GM18909 (cell line): Measurements from ENCODE around the gene TMEM267.
"Not testable (repeated sequence)": the region's sequence is repeated elsewhere in the genome, so short reads cannot be mapped to it uniquely, and the experiment has no call there.

Source experiments
- ATAC-seq: cut with Tn5 transposase; IDR thresholded peaks from one replicate; pipeline ENCODE4 v1.9.1; 2021; ENCODE audit warnings: mild to moderate bottlenecking; ENCODE audit not compliant: unreplicated experiment, poor library complexity

The TMEM267 gene, protein sequence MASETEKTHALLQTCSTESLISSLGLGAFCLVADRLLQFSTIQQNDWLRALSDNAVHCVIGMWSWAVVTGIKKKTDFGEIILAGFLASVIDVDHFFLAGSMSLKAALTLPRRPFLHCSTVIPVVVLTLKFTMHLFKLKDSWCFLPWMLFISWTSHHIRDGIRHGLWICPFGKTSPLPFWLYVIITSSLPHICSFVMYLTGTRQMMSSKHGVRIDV

DNA sequence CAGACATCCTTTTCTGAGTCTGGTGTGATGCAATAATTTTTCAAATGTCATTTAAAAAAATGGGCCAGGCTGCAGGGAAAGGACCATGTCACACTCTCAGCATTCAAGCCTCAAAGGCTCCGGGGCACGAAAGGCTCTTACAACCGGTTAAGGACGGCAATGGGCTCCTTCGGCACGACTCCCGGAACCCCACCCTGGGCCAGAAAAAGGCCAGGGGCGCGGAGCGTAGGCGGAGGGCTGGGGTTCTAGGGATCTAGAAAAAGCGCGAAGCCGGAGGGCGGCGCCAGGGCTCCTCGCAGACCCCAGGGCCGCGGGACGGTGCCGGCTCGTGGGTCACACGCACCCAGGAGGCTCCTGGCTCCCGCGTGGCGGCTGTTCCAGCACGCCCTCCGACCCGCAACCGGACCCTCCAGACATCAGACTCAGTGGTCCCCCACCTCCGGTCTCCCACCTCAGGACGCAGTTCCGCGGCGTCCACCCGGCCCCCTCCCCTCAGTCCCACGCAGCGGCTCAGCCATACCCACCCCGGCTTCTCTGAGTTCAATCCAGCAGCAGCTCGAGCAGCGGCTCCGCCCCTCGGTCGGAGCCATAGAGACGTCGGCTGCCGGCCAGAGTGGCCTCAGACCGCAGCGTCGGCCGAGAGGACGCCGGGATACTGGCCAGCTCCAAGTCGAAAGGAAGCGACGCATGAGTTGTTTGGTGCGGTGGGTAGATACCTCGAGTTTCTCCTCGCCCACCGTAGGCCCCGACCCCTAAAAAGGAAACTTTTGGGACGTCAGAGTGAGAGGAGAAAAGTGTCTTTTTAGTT is at the start of gene TMEM267:
Gene TMEM267, minus strand, starts transcription at position 568 of the 808 bp plus-strand sequence. CDS start 29,896 bp downstream, outside the sequence.
- peak; percentile 89 for ATAC-seq

DNA sequence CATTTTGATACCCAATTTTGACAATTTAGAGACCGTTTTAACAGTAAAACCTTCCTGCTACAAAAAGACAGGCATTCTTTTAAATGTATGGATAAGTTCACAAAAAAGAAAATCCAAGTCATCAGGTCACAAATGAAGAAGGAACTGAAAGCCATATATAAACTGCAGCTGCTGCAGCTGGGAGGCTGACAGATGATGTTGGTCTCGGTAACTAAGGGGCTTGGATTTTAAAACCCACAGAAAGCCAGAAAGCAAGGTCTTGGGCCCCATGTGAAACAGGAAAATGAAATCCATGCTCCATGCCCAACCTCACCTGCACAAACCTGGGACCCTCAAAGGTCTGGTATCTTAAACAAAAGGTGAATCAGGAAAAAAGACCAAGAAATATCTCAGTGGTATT is 47.0 kb upstream of the TMEM267 start:
- ATAC-seq, result no peak

DNA sequence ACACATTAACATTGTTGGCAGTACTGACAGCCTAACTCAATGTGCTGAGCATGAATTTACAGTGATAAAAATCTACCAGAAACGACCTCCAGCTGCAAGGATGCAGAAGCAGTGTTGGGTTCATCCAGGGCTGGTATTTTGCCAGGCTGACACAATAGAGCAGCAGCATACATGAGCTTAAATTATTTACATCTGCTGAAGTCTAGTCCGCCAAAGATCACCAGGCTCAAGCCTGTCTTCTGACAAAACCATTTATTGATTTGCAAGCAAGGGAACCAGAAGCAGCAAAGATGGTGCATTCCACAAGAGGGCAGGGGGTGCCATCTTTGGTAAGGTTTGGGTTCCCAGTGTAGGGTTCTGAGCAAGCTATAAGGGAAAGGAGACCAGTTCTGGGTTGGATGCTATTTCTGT is 40.0 kb upstream of the TMEM267 start:
- no peak for ATAC-seq

DNA sequence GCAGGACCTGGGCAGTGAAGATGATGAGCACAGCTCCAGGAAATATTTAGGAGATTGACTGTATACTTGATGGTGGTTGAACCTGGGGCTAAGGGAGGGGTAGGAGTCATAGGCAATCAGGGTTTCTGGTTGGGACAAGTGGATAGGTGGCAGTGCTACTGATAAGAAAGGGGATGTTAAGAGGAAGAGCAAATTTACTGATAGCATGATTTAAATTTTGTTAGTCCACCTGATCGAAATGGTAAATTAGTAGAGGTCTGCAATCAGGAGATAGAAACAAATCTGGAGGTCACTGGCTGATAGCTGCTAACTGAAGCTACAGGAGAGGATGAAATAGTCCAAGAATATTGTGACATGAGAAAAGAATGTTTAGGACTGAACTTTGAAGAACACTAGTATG is 37.0 kb upstream of the TMEM267 start:
- no peak for ATAC-seq

DNA sequence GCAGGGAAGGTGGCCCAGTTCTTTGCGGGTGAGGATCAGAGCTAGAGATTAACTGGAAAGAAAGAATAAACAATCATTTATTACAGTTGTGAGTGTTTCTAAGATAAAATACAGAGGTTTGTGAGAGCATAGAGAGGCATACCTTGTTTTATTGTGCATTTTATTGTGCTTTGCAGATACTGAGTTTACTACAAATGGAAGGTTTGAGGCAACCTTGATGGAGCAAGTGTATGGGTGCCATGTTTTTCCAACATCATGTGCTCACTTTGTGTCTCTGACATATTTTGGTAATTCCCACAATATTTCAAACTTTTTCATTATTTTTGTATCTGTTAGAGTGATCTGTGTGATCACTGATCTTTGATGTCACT is 32.0 kb upstream of the TMEM267 start:
- ATAC-seq, result no peak

DNA sequence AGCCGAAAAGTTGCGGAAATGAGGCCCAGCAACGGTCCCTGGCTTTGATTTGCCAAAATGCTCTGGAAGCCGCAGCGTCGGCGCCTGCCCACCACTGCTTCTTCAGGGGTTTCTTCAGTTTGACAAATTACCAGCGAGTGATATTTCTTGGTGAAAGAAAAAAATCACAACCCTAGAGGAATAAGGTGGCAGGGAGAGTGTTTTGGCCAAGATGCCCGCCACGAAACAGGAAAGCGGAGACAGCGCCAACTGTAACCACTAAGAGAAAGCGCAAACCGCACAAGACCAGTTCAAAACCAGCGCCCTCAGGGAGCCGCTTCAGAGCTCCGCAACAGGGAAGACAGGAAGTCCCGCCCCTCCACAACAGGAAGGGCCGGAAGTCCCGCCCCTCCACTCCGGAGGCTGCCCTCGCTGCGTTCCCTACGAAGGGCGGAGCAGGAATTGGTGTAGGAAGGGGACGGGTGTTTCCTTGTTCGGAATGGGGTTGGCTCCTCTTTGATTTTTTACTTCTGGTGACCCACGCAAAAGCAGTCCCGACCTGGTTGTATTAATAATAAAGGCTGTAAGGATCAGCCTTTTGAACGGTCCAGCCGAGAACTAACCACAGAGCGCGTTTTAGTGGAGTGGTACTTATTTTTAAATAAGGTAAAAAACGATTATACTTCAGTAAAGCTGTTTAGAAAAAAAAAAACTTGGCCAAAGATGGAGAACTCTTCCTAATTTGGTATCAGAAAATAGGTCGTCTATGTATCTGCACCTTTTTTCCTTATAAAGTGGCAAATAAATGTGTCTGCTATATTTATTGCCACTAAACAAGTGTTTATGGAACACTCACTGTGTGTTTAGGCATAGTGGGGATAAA is 31.4 kb upstream of the TMEM267 start, which contains the start of gene C5orf34:
Gene C5orf34, minus strand, starts transcription at position 333 of the 862 bp plus-strand sequence. CDS start 5,809 bp downstream, outside the sequence.
- ATAC-seq, result peak; percentile 99

DNA sequence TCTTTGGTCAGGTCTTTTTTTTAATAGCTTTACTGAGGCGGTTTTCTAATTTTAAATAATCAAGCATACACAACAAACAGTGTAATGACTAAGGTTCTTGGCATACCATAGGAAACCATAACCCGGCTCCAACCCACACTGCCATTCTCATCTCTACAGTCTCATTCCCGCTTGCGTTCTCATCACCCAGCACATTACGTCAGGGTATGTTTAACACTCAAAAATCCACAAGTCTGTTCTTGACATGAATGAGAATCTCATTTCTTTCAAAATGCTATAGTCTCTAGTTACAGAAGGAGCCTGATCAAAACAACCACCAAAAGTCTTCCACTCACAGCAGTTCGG is 30.8 kb upstream of the TMEM267 start:
- peak; percentile 35 for ATAC-seq

DNA sequence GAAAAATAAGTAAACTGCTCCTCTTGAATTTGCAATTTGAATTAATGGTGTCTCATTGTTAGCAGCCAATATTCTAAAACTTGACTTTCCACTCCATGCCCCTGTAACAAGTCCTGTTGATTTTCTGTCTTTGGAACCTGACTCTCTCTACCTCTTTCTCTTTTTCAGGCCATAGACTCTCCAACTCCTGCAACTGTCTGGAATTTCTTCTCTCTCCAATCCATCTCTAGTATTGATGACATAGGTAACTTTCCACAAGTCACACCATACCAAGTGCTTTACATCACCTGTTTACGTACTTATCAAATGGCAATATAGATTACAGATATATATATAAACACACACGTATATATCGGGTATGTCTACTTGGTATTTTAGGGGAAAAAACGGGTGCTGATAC is 30.4 kb upstream of the TMEM267 start:
- ATAC-seq, result no peak

DNA sequence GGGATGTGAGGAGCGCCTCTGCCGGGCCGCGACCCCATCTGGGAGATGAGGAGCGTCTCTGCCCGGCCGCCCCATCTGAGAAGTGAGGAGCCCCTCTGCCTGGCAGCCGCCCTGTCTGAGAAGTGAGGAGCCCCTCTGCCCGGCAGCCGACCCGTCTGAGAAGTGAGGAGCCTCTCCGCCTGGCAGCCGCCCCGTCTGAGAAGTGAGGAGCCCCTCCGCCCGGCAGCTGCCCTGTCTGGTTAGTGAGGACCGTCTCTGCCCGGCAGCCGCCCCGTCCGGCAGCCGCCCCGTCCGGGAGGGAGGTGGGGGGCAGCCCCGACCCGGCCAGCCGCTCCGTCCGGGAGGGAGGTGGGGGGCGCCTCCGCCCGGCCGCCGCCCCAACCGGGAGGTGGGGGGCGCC is 27.4 kb upstream of the TMEM267 start:
- ATAC-seq, result not testable (repeated sequence)

DNA sequence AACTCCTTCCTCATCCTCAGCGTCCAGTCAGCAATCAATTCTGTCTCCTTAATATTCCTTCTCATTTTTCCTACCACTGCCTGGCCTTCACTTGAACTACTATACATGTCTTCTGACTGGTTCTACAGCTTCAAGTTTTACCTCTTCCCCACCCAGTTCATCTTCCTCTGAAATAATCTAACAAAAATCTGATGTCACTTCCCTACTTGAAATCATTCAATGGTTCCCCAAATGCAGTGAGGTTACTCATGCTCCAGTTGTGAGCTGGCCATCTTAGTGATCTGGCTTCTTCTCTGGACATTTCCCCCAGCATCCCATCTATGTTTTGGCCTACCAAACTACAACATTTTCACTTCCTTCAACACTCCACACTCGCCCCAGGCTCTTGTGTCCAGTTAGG is 14.9 kb upstream of the TMEM267 start:
- no peak for ATAC-seq

DNA sequence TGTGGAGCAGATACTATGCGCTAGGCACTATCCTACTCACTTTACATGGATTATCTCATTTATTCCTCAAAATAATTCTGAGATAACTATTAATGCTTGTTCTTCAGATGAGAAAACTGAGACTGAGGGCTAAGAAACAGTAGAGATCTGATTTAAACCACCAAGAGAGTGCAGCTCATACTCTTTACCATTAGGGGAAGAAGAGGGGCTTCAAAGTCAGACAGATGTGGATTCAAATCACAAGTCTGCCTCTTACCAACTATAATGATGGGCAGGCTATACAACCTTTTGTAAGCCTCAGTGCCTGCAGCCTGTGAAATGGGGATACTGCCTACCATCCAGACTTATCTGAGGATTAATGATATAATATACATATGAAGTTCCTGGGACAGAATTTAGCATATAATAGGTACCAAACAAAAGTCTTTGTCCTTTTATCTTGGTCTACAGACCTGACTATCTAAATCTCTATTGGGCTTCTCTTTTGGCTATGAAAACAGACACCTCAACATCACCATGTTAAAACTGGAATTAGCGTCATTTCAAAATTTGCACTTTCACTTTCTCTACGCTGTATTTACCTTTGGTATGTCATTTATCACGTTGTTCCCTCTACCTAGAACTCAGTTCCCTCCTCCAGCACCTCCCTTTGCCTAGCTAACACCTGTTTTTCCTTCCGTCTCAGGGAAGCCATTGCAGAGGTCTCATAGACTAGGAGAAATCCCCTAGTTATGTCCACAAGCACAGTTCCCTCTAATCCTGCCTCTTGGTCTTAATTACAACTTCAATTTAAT is 13.8 kb upstream of the TMEM267 start:
- ATAC-seq, result no peak

DNA sequence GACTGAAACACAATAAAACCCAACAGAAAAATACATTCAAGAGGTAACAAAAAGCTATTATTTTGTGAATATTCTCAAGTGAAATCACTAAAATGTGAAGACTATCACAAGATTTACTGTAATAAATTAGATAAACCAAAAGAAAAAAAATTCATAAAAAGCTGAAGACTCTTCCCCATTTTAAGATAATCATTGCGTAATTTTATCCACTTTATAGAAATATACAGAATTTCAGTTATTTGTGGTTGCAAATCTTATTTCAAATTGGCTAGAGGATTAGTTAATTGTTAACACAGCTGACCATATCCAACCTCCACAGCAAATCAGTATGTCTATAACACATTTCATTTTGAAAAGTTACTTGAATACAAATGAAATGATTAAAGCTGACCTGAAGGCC is 7.7 kb upstream of the TMEM267 start:
- ATAC-seq, result no peak

DNA sequence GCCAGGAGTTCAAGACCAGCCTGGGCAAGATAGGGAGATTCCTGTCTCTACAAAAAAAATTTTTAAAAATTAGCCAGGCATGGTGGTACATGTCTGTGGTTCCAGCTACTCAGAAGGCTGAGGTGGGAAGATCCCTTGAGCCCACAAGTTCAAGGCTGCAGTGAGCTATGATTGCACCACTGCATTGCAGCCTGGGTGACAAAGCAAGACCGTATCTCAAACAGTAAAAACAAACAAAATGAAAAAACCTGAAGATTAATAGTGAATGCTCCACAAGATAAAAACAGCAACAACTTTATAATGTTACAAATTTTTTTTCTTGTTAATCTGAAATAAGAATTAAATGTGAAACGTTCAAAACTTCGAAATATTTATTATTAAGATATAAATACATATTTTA is 2.7 kb upstream of the TMEM267 start:
- no peak for ATAC-seq

DNA sequence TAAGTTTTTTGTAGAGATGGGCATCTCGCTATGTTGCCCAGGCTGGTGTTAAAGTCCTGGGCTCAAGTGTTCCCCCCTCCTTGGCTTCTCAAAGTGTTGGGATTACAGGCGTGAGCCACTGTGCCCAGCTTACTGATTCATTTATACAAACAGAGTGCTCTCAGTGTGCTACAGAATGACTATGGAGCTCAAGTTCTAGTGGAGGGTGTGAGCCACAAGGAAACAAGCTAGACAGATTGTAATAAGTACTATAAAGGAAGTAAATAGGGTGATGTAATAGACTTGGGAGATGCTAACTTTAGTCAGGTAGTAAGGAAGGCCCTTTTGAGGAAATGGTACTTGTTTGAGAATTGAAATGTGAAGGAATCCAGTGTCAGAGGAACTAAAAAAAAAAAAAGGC is 1.7 kb upstream of the TMEM267 start:
- no peak for ATAC-seq

DNA sequence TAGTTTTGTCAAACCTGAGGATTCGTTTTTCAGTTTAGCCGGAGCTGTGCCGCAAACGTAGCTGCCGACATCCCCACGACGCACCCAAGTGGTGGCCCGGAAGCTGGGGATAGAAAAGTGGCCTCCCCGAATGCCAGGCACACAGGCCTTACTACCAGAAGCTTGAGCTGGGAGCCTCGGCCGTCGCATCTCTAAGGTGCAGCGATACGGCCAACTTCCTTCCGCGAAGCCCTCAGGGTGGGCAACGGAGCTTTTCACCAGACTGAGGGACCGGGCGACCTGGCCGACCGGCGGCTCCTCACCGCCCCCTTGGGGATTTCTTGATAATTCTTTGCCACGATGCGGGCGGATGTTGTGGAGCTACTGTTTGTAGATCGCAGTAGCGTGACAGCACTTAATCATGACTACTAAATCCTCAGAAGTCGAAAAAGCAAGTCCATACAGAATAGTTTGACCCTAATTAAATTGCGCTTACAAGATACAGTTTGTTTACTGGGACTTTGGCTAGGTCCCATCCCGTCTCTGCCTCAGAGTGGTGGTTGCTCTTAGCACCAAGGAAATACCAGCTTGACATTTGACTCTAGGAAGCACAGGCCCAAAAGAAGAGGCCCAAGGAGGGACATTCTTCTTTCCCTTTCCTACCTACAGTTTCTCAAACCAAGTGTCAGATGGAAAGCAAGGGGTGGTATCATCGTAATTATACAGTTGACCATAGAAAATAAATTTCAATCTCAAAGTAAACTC is 613 bp upstream of the TMEM267 start:
- ATAC-seq, result peak; percentile 80

DNA sequence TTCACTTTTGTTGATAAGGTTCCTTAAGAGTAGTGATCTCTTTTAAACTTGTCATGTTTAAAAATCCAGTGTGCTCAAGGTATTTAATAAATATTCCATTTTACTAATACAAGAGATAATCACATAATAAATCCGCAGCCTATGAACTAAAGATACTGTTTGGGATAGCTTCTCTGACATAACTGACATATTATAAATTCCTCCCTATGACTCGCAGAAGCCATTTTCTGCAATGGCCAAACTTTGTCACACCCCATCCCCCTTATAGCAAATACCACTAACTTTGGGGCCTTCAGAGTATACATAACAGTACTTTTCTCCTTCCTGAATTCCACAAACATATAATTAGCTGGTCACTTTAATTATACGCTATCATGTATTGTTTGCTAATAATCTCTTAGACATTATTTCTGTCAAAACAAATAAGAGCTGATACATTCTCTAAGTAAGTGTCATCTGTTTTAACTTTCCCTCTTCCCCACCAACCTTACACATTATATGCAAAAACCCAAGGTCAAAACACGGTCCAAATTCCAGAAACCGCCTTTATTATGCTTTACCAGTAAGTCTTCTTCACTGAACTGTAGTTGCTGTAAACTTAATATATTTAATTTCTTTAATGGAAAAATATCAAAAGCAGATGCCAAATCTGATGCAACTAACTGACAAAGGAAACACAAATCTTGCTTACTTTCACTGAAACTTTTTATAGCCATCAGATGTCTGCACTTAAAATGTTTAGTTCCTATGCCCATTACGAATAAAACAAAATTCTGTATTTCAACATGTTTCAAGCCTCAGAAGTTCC is 971 bp downstream of the TMEM267 start:
- ATAC-seq, result no peak

DNA sequence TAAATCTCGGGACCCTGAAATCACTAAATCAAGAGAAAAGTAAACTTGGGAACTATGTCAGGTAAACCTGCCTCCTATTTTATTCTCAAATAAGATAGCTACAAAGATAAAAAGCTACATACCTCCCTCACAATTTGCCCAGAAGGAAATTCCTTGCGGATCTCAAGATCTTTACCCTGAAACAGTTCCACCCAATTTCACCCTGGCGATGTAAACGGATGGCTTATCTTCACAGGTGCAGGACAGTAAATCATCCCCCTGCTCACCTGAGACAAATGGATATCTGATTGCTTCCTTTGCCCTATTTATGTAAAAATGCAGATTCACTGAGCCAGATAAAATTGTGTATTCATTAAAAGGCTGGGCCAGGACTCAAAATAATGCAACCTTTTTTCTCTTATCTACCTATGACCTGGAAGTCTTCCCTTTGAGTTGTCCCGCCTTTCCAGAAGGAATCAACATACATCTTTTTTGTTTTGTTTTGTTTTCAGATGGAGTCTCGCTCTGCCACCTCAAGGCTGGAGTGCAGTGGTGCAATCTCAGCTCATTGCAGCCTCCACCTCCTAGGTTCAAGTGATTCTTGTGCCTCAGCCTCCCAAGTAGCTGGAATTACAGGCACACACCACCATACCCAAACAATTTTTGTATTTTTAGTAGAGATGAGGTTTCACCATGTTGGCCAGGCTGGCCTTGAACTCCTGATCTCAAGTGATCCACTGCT is 13.8 kb downstream of the TMEM267 start:
- no peak for ATAC-seq

DNA sequence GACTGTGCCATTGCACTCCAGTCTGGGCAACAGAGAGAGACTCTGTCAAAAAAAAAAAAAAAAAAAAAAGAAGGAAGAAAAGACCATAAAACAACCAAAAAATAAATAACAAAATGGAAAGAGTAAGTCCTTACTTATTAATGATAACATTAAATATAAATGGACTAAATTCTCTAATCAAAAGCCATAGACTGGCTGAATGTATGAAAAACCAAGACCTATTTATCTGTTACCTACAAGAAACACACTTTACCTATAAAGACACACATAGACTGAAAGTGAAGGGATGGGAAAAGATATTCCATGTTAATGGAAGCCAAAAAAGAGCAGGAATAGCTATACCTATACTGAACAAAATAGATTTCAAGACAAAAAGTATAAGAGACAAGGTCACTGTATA is 16.6 kb downstream of the TMEM267 start:
- no peak for ATAC-seq
